Central memory CD8-positive, alpha-beta T cell (primary cell): ENCODE results near the gene ATP5ME.

Experiments
- ATAC-seq: fragments of 150-1000 bp; cut with Tn5 transposase; replicated peaks from 2 replicates; pipeline ENCODE4 v1.10.0; 2022; ENCODE audit warnings: mild to moderate bottlenecking, moderate FRiP score, moderate number of reproducible peaks; ENCODE audit not compliant: poor library complexity, severe bottlenecking; ENCODE audit errors: extremely low read depth
- DNase-seq, 2 donors: peaks; one replicate each; pipeline ENCODE4 v3.0.0; 2021; ENCODE audit warnings: low spot score in 2 of 2
- H3K27ac Mint-ChIP-seq: one replicate; pipeline ENCODE4 v1.8.0; 2022; ENCODE audit warnings: low read depth, mild to moderate bottlenecking, moderate library complexity, mixed read lengths
- H3K27me3 Mint-ChIP-seq: one replicate; pipeline ENCODE4 v1.8.0; 2022; ENCODE audit warnings: mixed read lengths
- H3K36me3 Mint-ChIP-seq: one replicate; pipeline ENCODE4 v1.8.0; 2022; ENCODE audit warnings: mild to moderate bottlenecking, moderate library complexity, mixed read lengths; ENCODE audit not compliant: insufficient read depth
- H3K4me1 Mint-ChIP-seq: one replicate; pipeline ENCODE4 v1.8.0; 2022; ENCODE audit warnings: mixed read lengths
- H3K4me3 Mint-ChIP-seq: one replicate; pipeline ENCODE4 v1.8.0; 2022; ENCODE audit warnings: mild to moderate bottlenecking, moderate library complexity, mixed read lengths
- H3K9me3 Mint-ChIP-seq: one replicate; pipeline ENCODE4 v1.8.0; 2022; ENCODE audit warnings: mixed read lengths

The ATP5ME gene

GRCh38 chr4:625631-626161 lies 48.4 kb downstream of the ATP5ME start:
- H3K4me1 Mint-ChIP-seq, result no peaks in the 10 kb centered on the region
- no peak for DNase-seq
- no peak overlapping the region for H3K27ac Mint-ChIP-seq
- peaks cover 11% of the 10 kb centered on the region for H3K27me3 Mint-ChIP-seq
- H3K36me3 Mint-ChIP-seq, result no peaks in the 10 kb centered on the region
- H3K4me3 Mint-ChIP-seq, result no peak overlapping the region
- ATAC-seq, result no peak
- no peaks in the 10 kb centered on the region for H3K9me3 Mint-ChIP-seq

- ATAC-seq, result no peak
- Mint-ChIP-seq H3K27ac (no peak within 1 kb of the TSS), H3K4me1 (no peaks in the 10 kb centered on the region), H3K4me3 (no peak within 1 kb of the TSS), H3K27me3 (peaks cover 18% of the 10 kb centered on the region), H3K9me3 (no peaks in the 10 kb centered on the region), H3K36me3 (no peaks in the 10 kb centered on the region)
- DNase-seq, result no peak
Observed at GRCh38 chr4:624705-625590, 49.1 kb downstream of the ATP5ME start, which contains the start of gene PDE6B. TSS of gene PDE6B (plus strand) at chr4:625573. CDS start at chr4:625627, 54 bp downstream.

- H3K4me3 Mint-ChIP-seq, result no peak overlapping the region
- no peaks in the 10 kb centered on the region for H3K4me1 Mint-ChIP-seq
- ATAC-seq (no peak), DNase-seq (no peak)
- no peaks in the 10 kb centered on the region for H3K36me3 Mint-ChIP-seq
- H3K9me3 Mint-ChIP-seq, result no peaks in the 10 kb centered on the region
- no peak overlapping the region for H3K27ac Mint-ChIP-seq
- peaks cover 15% of the 10 kb centered on the region for H3K27me3 Mint-ChIP-seq
Observed at GRCh38 chr4:623914-624566, 50.0 kb downstream of the ATP5ME start.

GRCh38 chr4:622996-623913 lies 50.8 kb downstream of the ATP5ME start:
- Mint-ChIP-seq H3K9me3 (no peaks in the 10 kb centered on the region), H3K4me3 (no peak overlapping the region), H3K36me3 (no peaks in the 10 kb centered on the region), H3K4me1 (no peaks in the 10 kb centered on the region), H3K27ac (no peak overlapping the region), H3K27me3 (peaks cover 15% of the 10 kb centered on the region)
- DNase-seq, result no peak
- ATAC-seq, result no peak
